ENCODE results near the gene GPR146.
"Not testable (repeated sequence)": the region's sequence is repeated elsewhere in the genome, so short reads cannot be mapped to it uniquely, and the experiment has no call there.

GPR146 gene

GRCh38 chr7:1029637-1030443, 14.5 kb upstream of the GPR146 start:
- Histone ChIP-seq H3K27me3 (ENCODE audit: low read depth, low read length) (no peaks in the 10 kb centered on the region), H3K4me3 (ENCODE audit: low read depth in 1 of 2, low read length in 2 of 2) (no peak overlapping the region), H3K9me3 (ENCODE audit: control insufficient read depth in 1 of 2, low read length in 2 of 2) (no peaks in the 10 kb centered on the region), H3K36me3 (ENCODE audit: control insufficient read depth in 1 of 2, insufficient read depth in 2 of 2, low read length in 2 of 2) (peaks cover 0 to 16% of the 10 kb centered on the region in 2 donors), H3K27ac (ENCODE audit: low read length) (no peak overlapping the region), H3K4me1 (ENCODE audit: control insufficient read depth in 1 of 2, insufficient read depth in 2 of 2, low read length in 2 of 2) (peaks cover 4 to 37% of the 10 kb centered on the region in 2 donors)

GRCh38 chr7:1030444-1031070, 13.8 kb upstream of the GPR146 start:
- H3K27ac ChIP-seq (ENCODE audit: low read length): no peak overlapping the region
- H3K36me3 ChIP-seq (ENCODE audit: control insufficient read depth in 1 of 2, insufficient read depth in 2 of 2, low read length in 2 of 2): peaks cover 0 to 9% of the 10 kb centered on the region in 2 donors
- peaks cover 4 to 31% of the 10 kb centered on the region in 2 donors for H3K4me1 ChIP-seq (ENCODE audit: control insufficient read depth in 1 of 2, insufficient read depth in 2 of 2, low read length in 2 of 2)
- H3K4me3 ChIP-seq (ENCODE audit: low read depth in 1 of 2, low read length in 2 of 2): no peak overlapping the region
- H3K9me3 ChIP-seq (ENCODE audit: control insufficient read depth in 1 of 2, low read length in 2 of 2): no peaks in the 10 kb centered on the region
- no peaks in the 10 kb centered on the region for H3K27me3 ChIP-seq (ENCODE audit: low read depth, low read length)

GRCh38 chr7:1031716-1032455, 12.5 kb upstream of the GPR146 start:
- no peaks in the 10 kb centered on the region for H3K9me3 ChIP-seq (ENCODE audit: control insufficient read depth in 1 of 2, low read length in 2 of 2)
- no peak overlapping the region for H3K27ac ChIP-seq (ENCODE audit: low read length)
- peaks cover 4 to 18% of the 10 kb centered on the region in 2 donors for H3K4me1 ChIP-seq (ENCODE audit: control insufficient read depth in 1 of 2, insufficient read depth in 2 of 2, low read length in 2 of 2)
- no peaks in the 10 kb centered on the region for H3K36me3 ChIP-seq (ENCODE audit: control insufficient read depth in 1 of 2, insufficient read depth in 2 of 2, low read length in 2 of 2)
- no peaks in the 10 kb centered on the region for H3K27me3 ChIP-seq (ENCODE audit: low read depth, low read length)
- no peak overlapping the region for H3K4me3 ChIP-seq (ENCODE audit: low read depth in 1 of 2, low read length in 2 of 2)

- Histone ChIP-seq H3K4me1 (ENCODE audit: control insufficient read depth in 1 of 2, insufficient read depth in 2 of 2, low read length in 2 of 2) (peaks cover 4 to 13% of the 10 kb centered on the region in 2 donors), H3K9me3 (ENCODE audit: control insufficient read depth in 1 of 2, low read length in 2 of 2) (no peaks in the 10 kb centered on the region)
Measured at GRCh38 chr7:1032536-1033181, 11.7 kb upstream of the GPR146 start.

GRCh38 chr7:1033546-1034145, 10.7 kb upstream of the GPR146 start:
- Histone ChIP-seq H3K9me3 (ENCODE audit: control insufficient read depth in 1 of 2, low read length in 2 of 2) (no peaks in the 10 kb centered on the region), H3K4me1 (ENCODE audit: control insufficient read depth in 1 of 2, insufficient read depth in 2 of 2, low read length in 2 of 2) (peaks cover 4 to 11% of the 10 kb centered on the region in 2 donors), H3K36me3 (ENCODE audit: control insufficient read depth in 1 of 2, insufficient read depth in 2 of 2, low read length in 2 of 2) (no peaks in the 10 kb centered on the region), H3K4me3 (ENCODE audit: low read depth in 1 of 2, low read length in 2 of 2) (no peak overlapping the region), H3K27me3 (ENCODE audit: low read depth, low read length) (no peaks in the 10 kb centered on the region), H3K27ac (ENCODE audit: low read length) (no peak overlapping the region)

More at GRCh38 chr7:1032536-1033181, 11.7 kb upstream of the GPR146 start:
- H3K27ac ChIP-seq (ENCODE audit: low read length): no peak overlapping the region
- H3K27me3 ChIP-seq (ENCODE audit: low read depth, low read length): no peaks in the 10 kb centered on the region
- no peaks in the 10 kb centered on the region for H3K36me3 ChIP-seq (ENCODE audit: control insufficient read depth in 1 of 2, insufficient read depth in 2 of 2, low read length in 2 of 2)
- no peak overlapping the region for H3K4me3 ChIP-seq (ENCODE audit: low read depth in 1 of 2, low read length in 2 of 2)

GRCh38 chr7:1034769-1035168, 9.6 kb upstream of the GPR146 start:
- H3K4me3 ChIP-seq (ENCODE audit: low read depth in 1 of 2, low read length in 2 of 2); H3K27ac ChIP-seq (ENCODE audit: low read length); H3K36me3 ChIP-seq (ENCODE audit: control insufficient read depth in 1 of 2, insufficient read depth in 2 of 2, low read length in 2 of 2); H3K9me3 ChIP-seq (ENCODE audit: control insufficient read depth in 1 of 2, low read length in 2 of 2); H3K4me1 ChIP-seq (ENCODE audit: control insufficient read depth in 1 of 2, insufficient read depth in 2 of 2, low read length in 2 of 2); H3K27me3 ChIP-seq (ENCODE audit: low read depth, low read length): not testable (repeated sequence)

- H3K4me3 ChIP-seq (ENCODE audit: low read depth in 1 of 2, low read length in 2 of 2); H3K36me3 ChIP-seq (ENCODE audit: control insufficient read depth in 1 of 2, insufficient read depth in 2 of 2, low read length in 2 of 2); H3K9me3 ChIP-seq (ENCODE audit: control insufficient read depth in 1 of 2, low read length in 2 of 2); H3K27me3 ChIP-seq (ENCODE audit: low read depth, low read length); H3K27ac ChIP-seq (ENCODE audit: low read length): not testable (repeated sequence)
- peaks cover 0 to 11% of the 10 kb centered on the region in 2 donors for H3K4me1 ChIP-seq (ENCODE audit: control insufficient read depth in 1 of 2, insufficient read depth in 2 of 2, low read length in 2 of 2)
Measured at GRCh38 chr7:1036164-1036928, 8.0 kb upstream of the GPR146 start.

- H3K9me3 ChIP-seq (ENCODE audit: control insufficient read depth in 1 of 2, low read length in 2 of 2); H3K36me3 ChIP-seq (ENCODE audit: control insufficient read depth in 1 of 2, insufficient read depth in 2 of 2, low read length in 2 of 2); H3K4me3 ChIP-seq (ENCODE audit: low read depth in 1 of 2, low read length in 2 of 2); H3K27me3 ChIP-seq (ENCODE audit: low read depth, low read length); H3K27ac ChIP-seq (ENCODE audit: low read length): not testable (repeated sequence)
- H3K4me1 ChIP-seq (ENCODE audit: control insufficient read depth in 1 of 2, insufficient read depth in 2 of 2, low read length in 2 of 2): peaks cover 4 to 40% of the 10 kb centered on the region in 2 donors
Measured at GRCh38 chr7:1040233-1040632, 4.1 kb upstream of the GPR146 start.

- no peaks in the 10 kb centered on the region for H3K27me3 ChIP-seq (ENCODE audit: low read depth, low read length)
Measured at GRCh38 chr7:1040790-1041189, 3.6 kb upstream of the GPR146 start.

More at GRCh38 chr7:1040790-1041189, 3.6 kb upstream of the GPR146 start:
- Histone ChIP-seq H3K9me3 (ENCODE audit: control insufficient read depth in 1 of 2, low read length in 2 of 2) (no peaks in the 10 kb centered on the region), H3K27ac (ENCODE audit: low read length) (no peak overlapping the region), H3K4me3 (ENCODE audit: low read depth in 1 of 2, low read length in 2 of 2) (peak overlapping the region in 1 of 2 donors; percentile 34), H3K36me3 (ENCODE audit: control insufficient read depth in 1 of 2, insufficient read depth in 2 of 2, low read length in 2 of 2) (no peaks in the 10 kb centered on the region), H3K4me1 (ENCODE audit: control insufficient read depth in 1 of 2, insufficient read depth in 2 of 2, low read length in 2 of 2) (peaks cover 4 to 44% of the 10 kb centered on the region in 2 donors)

All from muscle layer of duodenum (tissue), 2 donors.